HCEC 1CT (cell line): Measurements from ENCODE around the gene PHPT1.
A peak's percentile ranks its signal among the peaks of the same experiment; 100 is the strongest.
"Not testable (repeated sequence)": the region's sequence is repeated elsewhere in the genome, so short reads cannot be mapped to it uniquely, and the experiment has no call there.

Experiments used
- DNase-seq: peaks from one replicate; pipeline ENCODE4 v3.0.0-alpha.2; 2017

PHPT1 gene

GRCh38 chr9:136861874-136862457, 12.8 kb downstream of the PHPT1 start:
- no peak for DNase-seq

GRCh38 chr9:136862849-136863622, 13.8 kb downstream of the PHPT1 start:
- DNase-seq, result no peak

- DNase-seq, result no peak
Measured at GRCh38 chr9:136863623-136864273, 14.5 kb downstream of the PHPT1 start.

GRCh38 chr9:136865041-136865767, 16.0 kb downstream of the PHPT1 start:
- DNase-seq, result no peak

- DNase-seq, result no peak
Measured at GRCh38 chr9:136865768-136866103, 16.5 kb downstream of the PHPT1 start.

- DNase-seq, result not testable (repeated sequence)
Measured at GRCh38 chr9:136866898-136867421, 17.8 kb downstream of the PHPT1 start.

- no peak for DNase-seq
Measured at GRCh38 chr9:136867480-136867879, 18.3 kb downstream of the PHPT1 start.

- DNase-seq, result no peak
Measured at GRCh38 chr9:136867917-136868316, 18.7 kb downstream of the PHPT1 start.

- DNase-seq, result no peak
Measured at GRCh38 chr9:136868644-136869043, 19.4 kb downstream of the PHPT1 start.

GRCh38 chr9:136869611-136870010, 20.4 kb downstream of the PHPT1 start:
- not testable (repeated sequence) for DNase-seq

- no peak for DNase-seq
Measured at GRCh38 chr9:136875155-136875554, 25.9 kb downstream of the PHPT1 start.

GRCh38 chr9:136876476-136876875, 27.3 kb downstream of the PHPT1 start:
- no peak for DNase-seq

- no peak for DNase-seq
Measured at GRCh38 chr9:136880651-136881050, 31.4 kb downstream of the PHPT1 start.

GRCh38 chr9:136881691-136882108, 32.5 kb downstream of the PHPT1 start:
- no peak for DNase-seq

GRCh38 chr9:136882109-136882946, 33.1 kb downstream of the PHPT1 start:
- DNase-seq, result peak; percentile 71

GRCh38 chr9:136882947-136883283, 33.7 kb downstream of the PHPT1 start:
- DNase-seq, result not testable (repeated sequence)

- not testable (repeated sequence) for DNase-seq
Measured at GRCh38 chr9:136883670-136884069, 34.5 kb downstream of the PHPT1 start.

- DNase-seq, result peak; percentile 98
Measured at GRCh38 chr9:136885950-136886578, 36.9 kb downstream of the PHPT1 start, which contains the start of gene TRAF2. Gene TRAF2, plus strand, starts transcription at chr9:136886516. Its CDS starts 12,225 bp downstream, at chr9:136898741.

GRCh38 chr9:136886610-136887597, 37.7 kb downstream of the PHPT1 start:
- peak; percentile 12 for DNase-seq

- DNase-seq, result no peak
Measured at GRCh38 chr9:136888454-136888853, 39.2 kb downstream of the PHPT1 start.
